ENCODE data around the gene GMFB.

GMFB gene

GRCh38 chr14:54425537-54426274 lies 63.1 kb downstream of the GMFB start:
- no peak for DNase-seq (ENCODE audit: low spot score)

- no peak for DNase-seq (ENCODE audit: low spot score)
Measured at GRCh38 chr14:54425068-54425467, 63.7 kb downstream of the GMFB start.

All from CD4-positive, alpha-beta T cell treated with Interleukin-15 for 4 hours (primary cell).